ENCODE data around the gene WARS2. TPM values are rescaled to one million over a fixed set of nuclear protein-coding genes. Genes with fewer than 3 reads are reported as not detected.

The WARS2 gene
- total RNA-seq, 1 experiment from 2014 or later: 13.3 TPM

GRCh38 chr1:118982266-118982665 lies 158.2 kb downstream of the WARS2 start:
- H3K9me3 ChIP-seq (ENCODE audit: low read depth, low read length, poor library complexity, severe bottlenecking): no peaks in the 10 kb centered on the region
- no peak overlapping the region for H3K27ac ChIP-seq (ENCODE audit: low read depth, low read length, poor library complexity, severe bottlenecking)
- ChIA-PET POLR2A (ENCODE audit: low non-redundant PET) (no interaction called here), CTCF (no interaction called here)
- TF ChIP-seq CTCF (conservative IDR thresholded peaks at IDR 0.05; ENCODE audit: low read depth, low read length): no peak
- TF ChIP-seq EZH2 (IDR thresholded peaks at IDR 0.05; ENCODE audit: borderline replicate concordance, low read depth, low read length, poor library complexity, severe bottlenecking): no peak
- peaks cover 2% of the 10 kb centered on the region for H3K4me1 ChIP-seq (ENCODE audit: insufficient read depth, low read length, poor library complexity, severe bottlenecking)
- no peaks in the 10 kb centered on the region for H3K36me3 ChIP-seq (ENCODE audit: insufficient read depth, low read length, poor library complexity, severe bottlenecking)
- no TSS peak for BruUV-seq (replicated peaks)
- no peak for DNase-seq (ENCODE audit: low spot score)
- intact Hi-C loops (cut with micrococcal nuclease; ENCODE audit: unreplicated experiment): no loop called here
- H3K4me3 ChIP-seq (ENCODE audit: low read depth, low read length, poor library complexity, severe bottlenecking): no peak overlapping the region
- peaks cover 7% of the 10 kb centered on the region for H3K27me3 ChIP-seq (replicated peaks; ENCODE audit: insufficient read depth, low read depth, low read length, poor library complexity)

GRCh38 chr1:118981436-118981835 lies 159.0 kb downstream of the WARS2 start:
- DNase-seq (ENCODE audit: low spot score): no peak
- intact Hi-C loops (cut with micrococcal nuclease; ENCODE audit: unreplicated experiment): no loop called here
- ChIA-PET POLR2A (ENCODE audit: low non-redundant PET) (no interaction called here), CTCF (no interaction called here)
- Histone ChIP-seq H3K9me3 (ENCODE audit: low read depth, low read length, poor library complexity, severe bottlenecking) (no peaks in the 10 kb centered on the region), H3K4me1 (ENCODE audit: insufficient read depth, low read length, poor library complexity, severe bottlenecking) (no peaks in the 10 kb centered on the region), H3K36me3 (ENCODE audit: insufficient read depth, low read length, poor library complexity, severe bottlenecking) (no peaks in the 10 kb centered on the region), H3K27me3 (replicated peaks; ENCODE audit: insufficient read depth, low read depth, low read length, poor library complexity) (no peaks in the 10 kb centered on the region), H3K27ac (ENCODE audit: low read depth, low read length, poor library complexity, severe bottlenecking) (no peak overlapping the region), H3K4me3 (ENCODE audit: low read depth, low read length, poor library complexity, severe bottlenecking) (no peak overlapping the region)
- BruUV-seq (replicated peaks): no TSS peak
- no peak for TF ChIP-seq EZH2 (IDR thresholded peaks at IDR 0.05; ENCODE audit: borderline replicate concordance, low read depth, low read length, poor library complexity, severe bottlenecking)
- no peak for TF ChIP-seq CTCF (conservative IDR thresholded peaks at IDR 0.05; ENCODE audit: low read depth, low read length)

Other genes starting within 250 kb of the WARS2 start
- 0.31 and 0.32 TPM in 2 replicates for gene TBX15, start 152.3 kb downstream of the WARS2 start, total RNA-seq (2021)
- gene HAO2, start 228.1 kb upstream of the WARS2 start, total RNA-seq (2021): not detected in 2 replicates